SHP77 treated with DMSO at 0.1 percent for 48 hours (cell line): Measurements from ENCODE around the gene KCNH6.

Experiments
- DNase-seq: peaks from one replicate; lab custom pipeline; 2025; lab: John Stamatoyannopoulos, UW

The KCNH6 gene

DNA sequence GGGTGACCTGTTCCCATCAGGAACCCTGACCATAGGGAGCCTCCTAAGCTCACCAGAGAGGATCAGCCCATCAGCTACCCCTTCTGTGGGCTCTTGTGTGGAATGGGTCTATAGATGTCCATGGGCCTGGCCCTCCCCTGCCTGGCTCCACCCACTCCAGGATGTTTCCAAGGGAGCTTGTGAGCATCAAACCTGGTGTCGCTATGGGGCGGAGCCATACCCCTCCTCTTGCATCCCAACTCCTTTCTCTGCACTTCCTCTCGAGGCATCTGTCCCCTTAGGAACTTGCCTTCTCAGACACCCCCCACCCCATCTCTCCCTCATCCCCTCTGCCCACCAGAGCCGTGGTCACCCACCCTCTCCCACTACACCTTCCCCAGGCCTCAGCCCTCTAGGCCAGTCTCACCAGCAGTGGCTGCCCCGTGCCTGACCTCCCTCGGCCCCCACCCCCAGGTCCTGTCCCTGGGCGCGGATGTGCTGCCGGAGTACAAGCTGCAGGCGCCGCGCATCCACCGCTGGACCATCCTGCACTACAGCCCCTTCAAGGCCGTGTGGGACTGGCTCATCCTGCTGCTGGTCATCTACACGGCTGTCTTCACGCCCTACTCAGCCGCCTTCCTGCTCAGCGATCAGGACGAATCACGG lies 10.4 kb downstream of the KCNH6 start:
- DNase-seq = no peak

DNA sequence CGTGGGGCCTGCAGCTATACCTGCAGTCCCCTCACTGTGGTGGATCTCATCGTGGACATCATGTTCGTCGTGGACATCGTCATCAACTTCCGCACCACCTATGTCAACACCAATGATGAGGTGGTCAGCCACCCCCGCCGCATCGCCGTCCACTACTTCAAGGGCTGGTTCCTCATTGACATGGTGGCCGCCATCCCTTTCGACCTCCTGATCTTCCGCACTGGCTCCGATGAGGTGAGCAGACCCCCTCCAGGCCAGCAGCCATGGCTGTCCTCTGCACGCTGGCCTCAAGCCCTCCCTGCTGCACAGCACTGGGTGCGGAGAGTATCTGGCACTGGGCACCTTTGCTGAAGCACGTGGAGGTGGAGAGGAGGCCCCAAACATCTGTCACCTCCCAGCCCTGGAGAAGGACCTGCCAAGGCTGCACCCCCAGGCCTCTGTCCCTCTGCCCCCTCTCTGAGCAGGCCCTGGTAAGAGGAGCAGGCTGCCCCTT lies 11.0 kb downstream of the KCNH6 start:
- no peak for DNase-seq

GRCh38 chr17:63534816-63535455 lies 11.8 kb downstream of the KCNH6 start:
- no peak for DNase-seq

DNA sequence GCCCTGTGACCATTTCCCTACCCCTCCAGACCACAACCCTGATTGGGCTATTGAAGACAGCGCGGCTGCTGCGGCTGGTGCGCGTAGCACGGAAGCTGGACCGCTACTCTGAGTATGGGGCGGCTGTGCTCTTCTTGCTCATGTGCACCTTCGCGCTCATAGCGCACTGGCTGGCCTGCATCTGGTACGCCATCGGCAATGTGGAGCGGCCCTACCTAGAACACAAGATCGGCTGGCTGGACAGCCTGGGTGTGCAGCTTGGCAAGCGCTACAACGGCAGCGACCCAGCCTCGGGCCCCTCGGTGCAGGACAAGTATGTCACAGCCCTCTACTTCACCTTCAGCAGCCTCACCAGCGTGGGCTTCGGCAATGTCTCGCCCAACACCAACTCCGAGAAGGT lies 12.5 kb downstream of the KCNH6 start:
- DNase-seq = no peak

- DNase-seq = no peak
These were observed 13.8 kb downstream of the KCNH6 start for GRCh38 chr17:63537001-63537400.

- peak; percentile 40 for DNase-seq
These were observed 15.0 kb downstream of the KCNH6 start for GRCh38 chr17:63537991-63538692.

DNA sequence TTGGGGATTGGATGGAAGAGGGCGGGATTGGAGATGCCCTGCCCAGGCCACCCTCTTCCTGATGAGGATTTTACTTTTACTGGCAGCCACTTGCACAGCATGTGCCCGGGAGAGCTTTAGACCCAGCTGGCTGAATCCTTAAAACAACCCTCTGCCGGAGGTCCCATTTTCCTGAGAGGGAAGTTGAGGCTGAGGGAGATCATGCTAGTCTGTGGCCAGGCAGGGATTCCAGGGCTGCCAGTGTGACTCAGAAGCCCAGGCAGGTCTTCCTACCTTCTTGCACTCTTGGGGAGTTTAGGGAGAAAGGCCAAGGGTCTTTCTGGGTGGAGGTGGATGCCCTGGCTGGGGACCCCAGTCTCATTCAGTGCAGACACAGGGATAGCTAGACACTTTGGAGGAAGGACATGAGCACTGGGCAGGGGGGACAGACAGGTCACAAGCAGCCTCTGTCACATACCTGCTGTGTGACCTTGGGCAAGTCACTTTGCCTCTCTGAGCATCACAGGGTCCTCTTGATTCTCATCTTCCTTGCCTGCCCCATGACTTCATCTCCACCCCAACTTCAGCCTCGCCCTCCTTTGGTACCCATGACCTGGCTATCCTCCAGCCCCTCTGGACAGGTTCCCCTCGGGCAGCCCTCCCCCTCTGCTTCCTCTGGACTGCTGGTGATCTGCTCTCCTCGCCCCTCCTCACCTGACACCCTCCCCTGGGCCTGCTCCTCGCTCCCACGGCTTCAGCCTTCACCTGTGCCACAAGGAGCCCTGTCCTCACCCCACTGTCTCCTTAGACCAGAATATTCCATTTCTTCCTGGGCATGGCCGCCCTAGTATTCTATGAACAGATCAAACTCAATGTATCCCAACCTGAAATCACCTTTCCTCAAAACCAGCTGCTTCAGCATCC lies 15.8 kb downstream of the KCNH6 start:
- DNase-seq = no peak

DNA sequence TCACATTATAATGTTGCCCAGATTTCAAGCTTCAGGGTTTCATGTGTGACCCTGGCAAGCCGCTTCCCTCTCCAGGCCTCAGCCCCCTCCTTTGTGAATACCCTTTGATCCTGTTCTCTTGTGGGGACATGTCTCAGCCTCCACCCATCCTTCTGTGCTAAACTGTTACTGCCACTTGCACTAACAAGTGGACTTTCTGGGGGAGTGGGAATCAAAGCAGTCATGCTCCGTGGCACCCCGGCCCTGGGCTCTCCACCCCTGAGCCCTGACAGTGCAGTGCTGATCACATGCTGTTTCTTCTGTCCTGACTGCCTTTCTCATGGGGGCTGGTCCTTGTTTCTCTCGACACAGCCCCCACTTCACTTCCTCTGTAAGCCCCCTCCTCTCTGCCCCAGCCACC lies 17.4 kb downstream of the KCNH6 start:
- DNase-seq = no peak

- DNase-seq = no peak
These were observed 19.0 kb downstream of the KCNH6 start for GRCh38 chr17:63542218-63542545.

DNA sequence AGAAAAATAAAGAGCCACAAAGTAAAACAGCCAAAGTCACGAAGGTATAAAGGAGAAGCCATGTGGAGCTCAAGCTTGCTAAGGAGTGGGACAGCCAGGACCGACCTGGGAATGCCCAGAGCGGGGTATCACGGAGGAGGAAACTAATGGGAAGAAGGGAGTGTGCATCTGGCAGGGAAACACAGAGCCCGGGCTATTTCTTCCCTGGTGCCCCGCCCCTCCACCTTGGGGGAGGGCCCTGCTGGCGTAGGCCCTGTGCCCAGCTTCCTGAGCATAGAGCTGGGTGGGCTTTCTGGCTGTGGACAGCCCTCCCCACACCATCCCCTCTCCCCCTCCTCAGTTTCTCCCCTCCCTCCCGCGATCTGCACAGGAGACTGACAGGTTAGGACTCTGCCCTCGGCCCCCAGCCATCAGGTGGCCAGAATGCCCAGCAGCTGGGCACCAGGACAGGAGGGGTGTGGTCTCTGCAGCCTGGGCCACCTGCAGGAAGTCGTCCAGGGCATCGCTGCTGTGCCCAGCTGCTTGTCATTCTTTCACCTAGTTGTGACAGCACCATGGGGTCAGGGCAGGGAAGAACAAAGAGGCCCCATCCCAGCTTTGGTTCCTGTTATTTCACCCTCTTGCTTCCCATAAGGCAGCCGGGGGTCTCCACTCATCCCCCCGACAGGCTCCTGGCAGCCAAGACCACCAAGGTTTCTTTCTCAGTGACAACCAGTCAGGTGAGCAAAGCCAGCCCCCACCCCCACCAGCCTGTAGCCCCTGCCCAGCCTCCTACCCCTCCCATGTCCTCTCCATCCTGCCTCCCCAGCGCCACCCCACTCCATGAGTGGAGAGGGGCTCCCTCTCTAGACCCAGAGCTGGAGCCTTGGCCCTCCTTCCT lies 20.0 kb downstream of the KCNH6 start:
- peak; percentile 30 for DNase-seq

DNA sequence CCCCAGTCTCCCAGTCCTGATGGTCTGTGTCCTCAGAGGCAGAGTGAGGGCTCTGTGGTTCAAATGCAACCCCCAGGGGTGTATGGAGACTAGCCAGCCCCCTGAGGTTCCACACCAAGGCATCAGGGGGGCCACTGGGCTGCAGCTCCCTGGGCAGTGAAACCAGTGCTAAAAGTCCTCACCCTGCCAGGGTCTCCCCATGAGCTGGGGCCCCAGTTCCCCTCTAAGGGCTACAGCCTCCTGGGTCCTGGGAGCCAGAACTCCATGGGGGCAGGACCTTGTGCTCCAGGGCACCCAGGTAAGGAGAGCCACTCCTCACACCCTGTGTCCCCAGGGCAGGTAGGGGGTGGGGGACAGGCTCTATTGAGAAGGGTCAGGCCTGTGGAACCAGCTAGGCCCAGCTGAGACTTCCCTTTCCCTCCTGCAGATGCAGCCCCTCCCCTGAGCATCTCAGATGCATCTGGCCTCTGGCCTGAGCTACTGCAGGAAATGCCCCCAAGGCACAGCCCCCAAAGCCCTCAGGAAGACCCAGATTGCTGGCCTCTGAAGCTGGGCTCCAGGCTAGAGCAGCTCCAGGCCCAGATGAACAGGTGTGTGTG lies 20.8 kb downstream of the KCNH6 start:
- no peak for DNase-seq

DNA sequence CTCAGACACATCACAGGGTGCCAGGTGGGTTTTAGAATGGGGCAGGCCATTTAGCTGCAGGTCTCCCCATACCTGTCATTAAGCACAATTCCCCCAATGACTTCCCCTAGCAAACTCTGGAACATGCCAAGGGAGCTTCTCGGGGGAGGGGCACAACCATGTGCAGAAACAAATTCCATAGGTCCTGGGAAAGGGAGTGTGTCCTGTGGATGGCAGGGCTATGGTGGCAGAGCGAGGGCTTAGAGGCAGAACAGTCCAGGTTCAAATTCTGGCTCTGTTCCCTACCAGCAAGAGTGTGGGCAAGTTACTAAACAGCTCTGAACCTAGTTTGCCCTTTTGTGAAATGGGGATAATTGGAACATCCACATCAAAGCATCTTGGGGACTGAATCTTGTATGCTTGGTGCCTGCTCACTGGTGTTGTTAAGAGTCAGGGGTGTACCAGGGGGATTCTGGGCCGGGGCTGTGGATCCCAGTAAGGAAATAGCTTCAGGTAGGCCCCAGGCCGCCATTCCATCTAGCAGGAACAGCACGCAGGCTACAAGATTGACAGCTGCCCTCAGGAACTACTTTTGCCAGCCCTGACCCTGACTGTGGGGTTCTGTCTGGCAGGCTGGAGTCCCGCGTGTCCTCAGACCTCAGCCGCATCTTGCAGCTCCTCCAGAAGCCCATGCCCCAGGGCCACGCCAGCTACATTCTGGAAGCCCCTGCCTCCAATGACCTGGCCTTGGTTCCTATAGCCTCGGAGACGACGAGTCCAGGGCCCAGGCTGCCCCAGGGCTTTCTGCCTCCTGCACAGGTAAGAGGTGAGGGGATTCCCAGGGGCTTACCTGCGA lies 21.5 kb downstream of the KCNH6 start:
- no peak for DNase-seq

DNA sequence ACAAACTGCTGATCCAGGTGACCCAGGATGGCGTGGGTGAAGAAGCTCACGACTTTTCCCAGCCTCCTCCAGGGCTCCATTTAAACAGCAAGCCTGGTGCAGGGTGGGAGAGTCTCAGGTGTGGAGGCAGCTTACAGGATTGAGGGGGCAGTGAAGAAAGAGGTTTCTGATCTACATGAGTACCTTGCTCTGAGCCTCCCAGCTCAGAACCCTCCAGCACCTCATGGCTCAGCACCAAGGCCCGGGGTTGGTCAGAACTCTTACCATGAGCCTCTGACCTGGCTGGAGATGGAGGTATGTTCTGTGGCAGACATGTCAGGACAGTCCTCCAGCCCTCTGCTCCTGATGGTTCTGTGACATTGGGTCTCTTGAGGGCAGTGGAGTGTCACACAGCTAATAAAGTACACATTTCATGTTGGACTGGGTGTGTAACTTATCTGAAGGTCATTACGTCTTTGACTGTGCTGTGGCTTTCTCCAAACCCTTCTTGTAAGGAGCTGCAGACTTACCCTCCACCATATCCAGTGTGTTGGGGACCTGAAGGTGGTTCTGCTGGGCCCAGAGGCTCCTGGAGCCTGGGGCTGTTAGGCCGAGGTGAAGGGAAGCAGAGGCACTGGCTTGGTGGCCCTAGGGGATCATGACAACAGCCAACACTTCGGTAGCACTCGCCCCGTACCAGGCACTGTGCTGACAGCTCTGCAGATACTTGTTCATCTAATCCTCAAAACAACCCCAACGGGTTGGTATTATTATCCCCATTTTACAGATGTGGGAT lies 23.3 kb downstream of the KCNH6 start:
- DNase-seq = no peak

GRCh38 chr17:63547083-63547523 lies 23.9 kb downstream of the KCNH6 start:
- DNase-seq = no peak

GRCh38 chr17:63549289-63549945 lies 26.3 kb downstream of the KCNH6 start:
- DNase-seq = no peak

GRCh38 chr17:63549946-63550816 lies 27.0 kb downstream of the KCNH6 start, which contains the start of gene DCAF7:
DCAF7 (plus strand) TSS chr17:63550477; CDS start chr17:63550678, 201 bp downstream.
- DNase-seq = peak; percentile 99
